HepG2 (cell line): ENCODE data around the gene C19orf73. TPM values are rescaled to one million over a fixed set of nuclear protein-coding genes. Genes with fewer than 3 reads are reported as not detected.

Source experiments
- ATF7 ChIP-seq, 2 experiments: fragments of 450-650 bp in 1 of 2; sonication (generic) in 1 of 2; formaldehyde crosslinking in 1 of 2; IDR thresholded peaks; 2 replicates each; pipeline versions ENCODE4 v1.4.0 to v1.6.1; 2016 to 2020; ENCODE audit warnings: antibody characterized with exemption in 1 of 2, mild to moderate bottlenecking in 1 of 2, missing genetic modification reagents in 1 of 2
- BORCS8-MEF2B ChIP-seq: sonication (generic); formaldehyde crosslinking; IDR thresholded peaks from 2 replicates; pipeline ENCODE4 v1.8.0; 2022; ENCODE audit warnings: mild to moderate bottlenecking, missing genetic modification reagents
- CHCHD3 ChIP-seq: sonication (generic); formaldehyde crosslinking; IDR thresholded peaks from 2 replicates; pipeline ENCODE4 v1.8.0; 2022; ENCODE audit warnings: mild to moderate bottlenecking, missing genetic modification reagents, moderate library complexity
- HNRNPUL1 ChIP-seq: fragments of 200-400 bp; formaldehyde crosslinking; IDR thresholded peaks from 2 replicates; pipeline ENCODE4 v1.6.1; 2017; ENCODE audit warnings: low read depth, mild to moderate bottlenecking, low read length, moderate library complexity
- HOXA9 ChIP-seq: sonication (generic); formaldehyde crosslinking; IDR thresholded peaks from 2 replicates; pipeline ENCODE4 v1.8.1; 2022; ENCODE audit warnings: missing genetic modification reagents, mild to moderate bottlenecking, moderate library complexity, borderline replicate concordance
- KLF6 ChIP-seq: IDR thresholded peaks from 2 replicates; pipeline ENCODE4 v1.8.0; 2016; ENCODE audit warnings: missing biosample characterization, missing genetic modification reagents
- PAXIP1 ChIP-seq: sonication (generic); formaldehyde crosslinking; conservative IDR thresholded peaks from 2 replicates; pipeline ENCODE4 v1.4.0; 2020; ENCODE audit warnings: mild to moderate bottlenecking, missing genetic modification reagents, moderate library complexity
- RXRB ChIP-seq: IDR thresholded peaks from 2 replicates; pipeline ENCODE4 v1.6.1; 2016; ENCODE audit warnings: borderline replicate concordance, missing genetic modification reagents, missing compliant biosample characterization
- ZBTB7B ChIP-seq: sonication (generic); formaldehyde crosslinking; IDR thresholded peaks from 2 replicates; pipeline ENCODE4 v1.4.0; 2020; ENCODE audit warnings: missing genetic modification reagents
- ZNF264 ChIP-seq: sonication (generic); formaldehyde crosslinking; IDR thresholded peaks from 2 replicates; pipeline ENCODE4 v1.4.0; 2020; ENCODE audit warnings: missing genetic modification reagents
- ZNF496 ChIP-seq: sonication (generic); formaldehyde crosslinking; IDR thresholded peaks from 2 replicates; pipeline ENCODE4 v1.8.1; 2023; ENCODE audit warnings: mild to moderate bottlenecking, moderate library complexity, missing genetic modification reagents; ENCODE audit not compliant: insufficient replicate concordance
- ZNF501 ChIP-seq: sonication (generic); formaldehyde crosslinking; IDR thresholded peaks from 2 replicates; pipeline ENCODE4 v1.5.1; 2020; ENCODE audit warnings: mild to moderate bottlenecking, moderate library complexity, missing genetic modification reagents
- ZNF563 ChIP-seq: sonication (generic); formaldehyde crosslinking; IDR thresholded peaks from 2 replicates; pipeline ENCODE4 v1.8.0; 2022; ENCODE audit warnings: mild to moderate bottlenecking, moderate library complexity, missing genetic modification reagents
- ZNF615 ChIP-seq: sonication (generic); formaldehyde crosslinking; IDR thresholded peaks from 2 replicates; pipeline ENCODE4 v1.5.0; 2020; ENCODE audit warnings: mild to moderate bottlenecking, missing genetic modification reagents, borderline replicate concordance
- polyA plus RNA-seq, 8 experiments: library from polyadenylated mRNA; depleted of rRNA in 3 of 8; stranded (reverse) in 7 of 8; unstranded in 1 of 8; fragments of >200 nt; fragmentation: Illumina TruSeq in 4 of 8; extraction: Trizol in 4 of 8; gene quantifications; 2 replicates each; pipeline versions ENCODE4 v1.2.1 to v1.2.3, GENCODE V29; 2011 to 2016; ENCODE audit warnings: low read depth in 4 of 8, missing spikeins in 1 of 8, mixed read lengths in 1 of 8; ENCODE audit not compliant: insufficient read depth in 1 of 8
- total RNA-seq, 5 experiments: library from RNA; depleted of rRNA; stranded (reverse); fragments of >200 nt; fragmentation: Illumina TruSeq; extraction: Trizol; gene quantifications; 2 replicates each; pipeline ENCODE4 v1.2.3, GENCODE V29; 2016; ENCODE audit warnings: low read depth in 1 of 5
- TF ChIP-seq, protein P1 (sequence below), 2 experiments: sonication (generic) in 1 of 2; formaldehyde crosslinking in 1 of 2; IDR thresholded peaks; 2 replicates each; pipeline versions ENCODE4 v1.4.0 to v1.6.1; 2016 to 2020; ENCODE audit warnings: borderline replicate concordance in 1 of 2, low read depth in 1 of 2, mild to moderate bottlenecking in 1 of 2, missing genetic modification reagents in 1 of 2
- TF ChIP-seq, protein P2 (sequence below): sonication (generic); formaldehyde crosslinking; IDR thresholded peaks from 2 replicates; pipeline ENCODE4 v1.4.0; 2020; ENCODE audit warnings: missing genetic modification reagents
- TF ChIP-seq, protein P3 (sequence below): sonication (generic); formaldehyde crosslinking; IDR thresholded peaks from 2 replicates; pipeline ENCODE4 v1.5.0; 2020; ENCODE audit warnings: missing genetic modification reagents

The C19orf73 gene
- total and polyA plus RNA-seq, 2 of the 13 experiments (the other 11 are each of a cell fraction or from before 2014, with no cell fraction given): 1.4 to 1.5 TPM

DNA sequence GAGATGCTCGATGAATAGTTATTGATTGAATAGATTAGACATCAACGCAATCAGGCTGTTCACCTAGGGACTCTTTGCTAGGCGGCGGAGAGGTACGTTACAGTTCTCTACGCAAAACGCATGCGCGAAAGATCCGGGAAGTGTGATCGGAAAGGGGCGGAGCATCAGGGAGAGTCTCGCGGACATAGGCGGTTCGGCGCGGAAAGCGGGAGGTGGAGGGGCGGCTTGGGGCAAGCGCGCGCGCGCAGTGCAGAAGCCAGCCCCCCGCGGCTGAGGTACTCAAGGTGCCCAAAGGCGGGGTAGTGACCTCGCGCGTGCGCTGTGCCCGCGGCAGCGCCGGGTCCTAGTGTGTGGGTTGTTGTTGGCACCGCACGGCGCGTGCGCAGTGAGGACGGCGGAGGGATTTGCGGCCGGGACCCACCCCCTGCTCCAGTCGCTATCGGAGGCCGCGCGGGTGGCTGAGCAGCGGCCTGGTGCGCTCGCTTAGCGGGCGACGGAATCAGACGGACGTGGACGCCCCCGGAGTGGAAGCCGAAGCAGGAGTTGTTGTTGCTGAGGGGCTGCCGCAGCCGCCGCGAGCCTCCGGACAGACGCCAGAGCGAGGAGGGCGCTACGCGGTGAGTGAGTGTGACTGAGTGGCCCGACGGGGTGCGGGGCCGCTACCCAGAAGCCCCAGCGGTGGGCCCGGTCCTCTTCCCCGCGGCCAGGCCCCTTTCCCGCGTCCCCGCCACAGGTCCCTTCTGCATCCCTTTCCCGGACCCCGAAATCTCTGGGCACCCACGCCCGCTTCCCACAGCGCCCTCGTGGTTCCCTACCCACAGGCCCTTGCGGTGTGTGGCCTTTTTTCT lies 33.7 kb downstream of the C19orf73 start, which contains the start of gene SNRNP70 (continued):
- TF ChIP-seq, protein P1, sequence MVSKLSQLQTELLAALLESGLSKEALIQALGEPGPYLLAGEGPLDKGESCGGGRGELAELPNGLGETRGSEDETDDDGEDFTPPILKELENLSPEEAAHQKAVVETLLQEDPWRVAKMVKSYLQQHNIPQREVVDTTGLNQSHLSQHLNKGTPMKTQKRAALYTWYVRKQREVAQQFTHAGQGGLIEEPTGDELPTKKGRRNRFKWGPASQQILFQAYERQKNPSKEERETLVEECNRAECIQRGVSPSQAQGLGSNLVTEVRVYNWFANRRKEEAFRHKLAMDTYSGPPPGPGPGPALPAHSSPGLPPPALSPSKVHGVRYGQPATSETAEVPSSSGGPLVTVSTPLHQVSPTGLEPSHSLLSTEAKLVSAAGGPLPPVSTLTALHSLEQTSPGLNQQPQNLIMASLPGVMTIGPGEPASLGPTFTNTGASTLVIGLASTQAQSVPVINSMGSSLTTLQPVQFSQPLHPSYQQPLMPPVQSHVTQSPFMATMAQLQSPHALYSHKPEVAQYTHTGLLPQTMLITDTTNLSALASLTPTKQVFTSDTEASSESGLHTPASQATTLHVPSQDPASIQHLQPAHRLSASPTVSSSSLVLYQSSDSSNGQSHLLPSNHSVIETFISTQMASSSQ (IDR thresholded peaks at IDR 0.05; ENCODE audit: low read depth): no peak; the same call in 1 of the 2 replicates
- TF ChIP-seq, protein P1 (CRISPR knock-in tag; IDR thresholded peaks at IDR 0.05; ENCODE audit: borderline replicate concordance): no peak; the same call in 1 of the 2 replicates
- TF ChIP-seq, protein P2, sequence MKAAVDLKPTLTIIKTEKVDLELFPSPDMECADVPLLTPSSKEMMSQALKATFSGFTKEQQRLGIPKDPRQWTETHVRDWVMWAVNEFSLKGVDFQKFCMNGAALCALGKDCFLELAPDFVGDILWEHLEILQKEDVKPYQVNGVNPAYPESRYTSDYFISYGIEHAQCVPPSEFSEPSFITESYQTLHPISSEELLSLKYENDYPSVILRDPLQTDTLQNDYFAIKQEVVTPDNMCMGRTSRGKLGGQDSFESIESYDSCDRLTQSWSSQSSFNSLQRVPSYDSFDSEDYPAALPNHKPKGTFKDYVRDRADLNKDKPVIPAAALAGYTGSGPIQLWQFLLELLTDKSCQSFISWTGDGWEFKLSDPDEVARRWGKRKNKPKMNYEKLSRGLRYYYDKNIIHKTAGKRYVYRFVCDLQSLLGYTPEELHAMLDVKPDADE (CRISPR knock-in tag): peak; percentile 90
- TF ChIP-seq CHCHD3 (CRISPR knock-in tag): no peak
- no peak; the same call in 1 of the 2 replicates for TF ChIP-seq ZNF501 (CRISPR knock-in tag)
- TF ChIP-seq HNRNPUL1: peak; percentile 71; the same call in 1 of the 2 replicates
- TF ChIP-seq, protein P3, sequence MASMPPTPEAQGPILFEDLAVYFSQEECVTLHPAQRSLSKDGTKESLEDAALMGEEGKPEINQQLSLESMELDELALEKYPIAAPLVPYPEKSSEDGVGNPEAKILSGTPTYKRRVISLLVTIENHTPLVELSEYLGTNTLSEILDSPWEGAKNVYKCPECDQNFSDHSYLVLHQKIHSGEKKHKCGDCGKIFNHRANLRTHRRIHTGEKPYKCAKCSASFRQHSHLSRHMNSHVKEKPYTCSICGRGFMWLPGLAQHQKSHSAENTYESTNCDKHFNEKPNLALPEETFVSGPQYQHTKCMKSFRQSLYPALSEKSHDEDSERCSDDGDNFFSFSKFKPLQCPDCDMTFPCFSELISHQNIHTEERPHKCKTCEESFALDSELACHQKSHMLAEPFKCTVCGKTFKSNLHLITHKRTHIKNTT (CRISPR knock-in tag): no peak
- peak; percentile 51; the same call in 1 of the 2 replicates for TF ChIP-seq ZBTB7B (CRISPR knock-in tag)
- peak; percentile 86; the same call in 1 of the 2 replicates for TF ChIP-seq ZNF615 (CRISPR knock-in tag)
- no peak for TF ChIP-seq ZNF496 (CRISPR knock-in tag)
- TF ChIP-seq ATF7 (IDR thresholded peaks at IDR 0.05): no peak
- TF ChIP-seq ATF7 (CRISPR knock-in tag; IDR thresholded peaks at IDR 0.05): no peak
- peak; percentile 46 for TF ChIP-seq ZNF563 (CRISPR knock-in tag)
- no peak for TF ChIP-seq HOXA9 (CRISPR knock-in tag)
- peak; percentile 60 for TF ChIP-seq PAXIP1 (CRISPR knock-in tag)
- peak; percentile 68 for TF ChIP-seq ZNF264 (CRISPR knock-in tag)
- TF ChIP-seq KLF6 (CRISPR knock-in tag): peak; percentile 83; the same call in 1 of the 2 replicates
- peak; percentile 57; the same call in 1 of the 2 replicates for TF ChIP-seq BORCS8-MEF2B (CRISPR knock-in tag)
- peak; percentile 57; the same call in 1 of the 2 replicates for TF ChIP-seq RXRB (CRISPR knock-in tag)
